A549 treated with Hydrocortisone at 1 μM for 4 hours (cell line): ENCODE measurements around the gene CCT8L2. TPM values are rescaled to one million over a fixed set of nuclear protein-coding genes. Genes with fewer than 3 reads are reported as not detected.

Experiments
- total RNA-seq: library from RNA; stranded (reverse); fragments of 200-300 nt; extraction: Qiagen RNA extraction; gene quantifications from 5 replicates; pipeline ENCODE4 v1.2.3, GENCODE V29; 2022

CCT8L2 gene
- not detected in 5 replicates for total RNA-seq

GRCh38 chr22:16592710-16593109 lies at the start of gene CCT8L2:
TSS of gene CCT8L2 (minus strand) at chr22:16592810. CDS start at chr22:16592550, 260 bp downstream.

Other genes with a start within 250 kb of the CCT8L2 start
- gene XKR3, start 232.6 kb upstream of the CCT8L2 start, total RNA-seq = not detected in 5 replicates